Spleen (tissue), 11 donors: ENCODE data around the gene SLC6A13. TPM values are rescaled to one million over a fixed set of nuclear protein-coding genes. Genes with fewer than 3 reads are reported as not detected.
A peak's percentile ranks its signal among the peaks of the same experiment; 100 is the strongest.
"Not testable (repeated sequence)": the region's sequence is repeated elsewhere in the genome, so short reads cannot be mapped to it uniquely, and the experiment has no call there.

Source experiments
- DNase-seq: peaks from one replicate; pipeline ENCODE4 v3.0.0-alpha.2; 2020
- H3K27ac ChIP-seq, 8 donors: fragments of 200-600 bp; sonication (generic) in 7 of 8; 1 replicate in 4 of 8; 2 replicates in 4 of 8; pipeline versions ENCODE4 v1.5.0 to v1.8.0; 2016 to 2021; ENCODE audit warnings: inconsistent platforms in 4 of 8, mild to moderate bottlenecking in 4 of 8, moderate library complexity in 1 of 8
- H3K27me3 ChIP-seq, 7 donors: fragments of 200-600 bp; sonication (generic) in 6 of 7; replicated peaks in 1 of 7; 1 replicate in 4 of 7; 2 replicates in 3 of 7; pipeline versions ENCODE4 v1.5.0 to v1.8.0; 2016 to 2021; ENCODE audit warnings: inconsistent platforms in 3 of 7, mild to moderate bottlenecking in 1 of 7
- H3K36me3 ChIP-seq, 6 donors: fragments of 200-600 bp; sonication (generic) in 5 of 6; 1 replicate in 4 of 6; 2 replicates in 2 of 6; pipeline versions ENCODE4 v1.5.0 to v1.8.0; 2016 to 2021; ENCODE audit warnings: inconsistent platforms in 2 of 6
- H3K4me1 ChIP-seq, 6 donors: fragments of 200-600 bp; sonication (generic) in 5 of 6; 1 replicate in 3 of 6; 2 replicates in 3 of 6; pipeline versions ENCODE4 v1.5.0 to v1.8.0; 2016 to 2021; ENCODE audit warnings: inconsistent platforms in 3 of 6
- H3K4me3 ChIP-seq, 8 donors: fragments of 200-600 bp; sonication (generic) in 7 of 8; 1 replicate in 4 of 8; 2 replicates in 4 of 8; pipeline versions ENCODE4 v1.5.0 to v1.8.0; 2016 to 2021; ENCODE audit warnings: inconsistent platforms in 4 of 8, mild to moderate bottlenecking in 4 of 8, moderate library complexity in 2 of 8
- H3K9me3 ChIP-seq, 8 donors: fragments of 200-600 bp; sonication (generic) in 7 of 8; 1 replicate in 4 of 8; 2 replicates in 4 of 8; pipeline versions ENCODE4 v1.5.0 to v1.8.0; 2016 to 2021; ENCODE audit warnings: inconsistent platforms in 4 of 8
- CTCF ChIP-seq, 11 experiments: fragments of 200-600 bp in 7 of 11; fragments of 450-650 bp in 4 of 11; sonication (generic) in 4 of 11; IDR thresholded peaks in 8 of 11; conservative IDR thresholded peaks in 3 of 11; 1 replicate in 7 of 11; 2 replicates in 4 of 11; pipeline versions ENCODE4 v1.4.0 to v1.8.0; 2016 to 2021; ENCODE audit warnings: antibody characterized with exemption in 11 of 11, inconsistent platforms in 4 of 11, mild to moderate bottlenecking in 1 of 11
- POLR2A ChIP-seq, 3 donors: fragments of 450-650 bp; IDR thresholded peaks; one replicate each; pipeline ENCODE4 v1.5.1; 2017; ENCODE audit warnings: antibody characterized with exemption in 3 of 3, mild to moderate bottlenecking in 1 of 3
- POLR2AphosphoS5 ChIP-seq, 3 donors: sonication (generic); formaldehyde crosslinking; IDR thresholded peaks; one replicate each; pipeline ENCODE4 v1.5.1; 2017; ENCODE audit warnings: antibody characterized with exemption in 3 of 3
- WGBS, 5 donors: extraction: QIAGEN DNeasy Blood & Tissue Kit in 3 of 5; methylation state at CpG; one replicate each; pipeline versions ENCODE4 v1.1.5 to v1.1.7; 2013 to 2018; 5-methylcytosine and 5-hydroxymethylcytosine counted together
- intact Hi-C: fragments of 100-400 bp; cut with DNase I; formaldehyde crosslinking; loops from one replicate; pipeline ENCODE4 v1.15.0; 2023; ENCODE audit warnings: low total_unique reads
- polyA plus RNA-seq, 3 donors: library from polyadenylated mRNA; stranded (reverse); fragments of 200-250 nt; gene quantifications; one replicate each; pipeline ENCODE4 v1.2.1, GENCODE V29; 2013
- total RNA-seq, 7 donors: library from RNA; depleted of rRNA in 3 of 7; stranded (reverse); fragments of >200 nt in 3 of 7; fragmentation: NEBNext Ultra II Directional in 4 of 7; extraction: Animal tissue kit (Norgen Biotek cat#: 25700) in 4 of 7; gene quantifications; one replicate each; pipeline versions ENCODE4 v1.1.0 to v1.2.1, GENCODE V29; 2016 to 2021
- donor health status: healthy with polysubstance abuse.
- donor health status: DM: no; HTN: no; CAD: no; lungs with moderate emphysema.
- donor health status: DM: no; HTN: no; CAD: no.
- donor health status: Bipolar disorder and iron deficiency.
- donor health status: healthy.
- donor health status: DM: no; HTN: no; CAD: no.
- donor health status: DM: yes; HTN: yes; CAD: no.

Gene SLC6A13
- total and polyA plus RNA-seq, 10 donors: 0.22 to 1.7 (median 0.30) TPM; not detected in 5

GRCh38 chr12:220491-220890, 42.1 kb downstream of the SLC6A13 start:
- TF ChIP-seq CTCF (IDR thresholded peaks at IDR 0.05 in 8 of 11, conservative IDR thresholded peaks at IDR 0.05 in 3 of 11) (no peak), POLR2A (IDR thresholded peaks at IDR 0.05) (no peak), POLR2AphosphoS5 (IDR thresholded peaks at IDR 0.05) (no peak)
- no peak overlapping the region for H3K4me3 ChIP-seq
- H3K9me3 ChIP-seq: no peaks in the 10 kb centered on the region
- intact Hi-C loops: no loop called here
- no peak overlapping the region for H3K27ac ChIP-seq
- DNase-seq: no peak
- 80 to 94% (median 80%) methylated on average over 4 to 6 of the region's 6 CpGs for WGBS, 5 donors
- no peaks in the 10 kb centered on the region for H3K36me3 ChIP-seq
- H3K4me1 ChIP-seq: peaks cover 0 to 7% (median 0%) of the 10 kb centered on the region in 6 donors
- H3K27me3 ChIP-seq: peaks cover 0 to 39% (median 0%) of the 10 kb centered on the region in 7 donors

GRCh38 chr12:219891-220352, 42.7 kb downstream of the SLC6A13 start:
- TF ChIP-seq CTCF (IDR thresholded peaks at IDR 0.05 in 8 of 11, conservative IDR thresholded peaks at IDR 0.05 in 3 of 11) (peak; percentile 17 to 81 (median 58)), POLR2AphosphoS5 (IDR thresholded peaks at IDR 0.05) (peak in 1 of 3 donors; percentile 61), POLR2A (IDR thresholded peaks at IDR 0.05) (no peak)
- intact Hi-C loops: no loop called here
- peak; percentile 88 for DNase-seq
- H3K27ac ChIP-seq: no peak overlapping the region
- no peaks in the 10 kb centered on the region for H3K9me3 ChIP-seq
- H3K4me1 ChIP-seq: peaks cover 0 to 10% (median 0%) of the 10 kb centered on the region in 6 donors
- H3K27me3 ChIP-seq: peaks cover 0 to 44% (median 0%) of the 10 kb centered on the region in 7 donors
- H3K36me3 ChIP-seq: no peaks in the 10 kb centered on the region
- 13 to 29% (median 15%) methylated on average over 12 to 17 of the region's 17 CpGs for WGBS, 5 donors
- no peak overlapping the region for H3K4me3 ChIP-seq

DNA sequence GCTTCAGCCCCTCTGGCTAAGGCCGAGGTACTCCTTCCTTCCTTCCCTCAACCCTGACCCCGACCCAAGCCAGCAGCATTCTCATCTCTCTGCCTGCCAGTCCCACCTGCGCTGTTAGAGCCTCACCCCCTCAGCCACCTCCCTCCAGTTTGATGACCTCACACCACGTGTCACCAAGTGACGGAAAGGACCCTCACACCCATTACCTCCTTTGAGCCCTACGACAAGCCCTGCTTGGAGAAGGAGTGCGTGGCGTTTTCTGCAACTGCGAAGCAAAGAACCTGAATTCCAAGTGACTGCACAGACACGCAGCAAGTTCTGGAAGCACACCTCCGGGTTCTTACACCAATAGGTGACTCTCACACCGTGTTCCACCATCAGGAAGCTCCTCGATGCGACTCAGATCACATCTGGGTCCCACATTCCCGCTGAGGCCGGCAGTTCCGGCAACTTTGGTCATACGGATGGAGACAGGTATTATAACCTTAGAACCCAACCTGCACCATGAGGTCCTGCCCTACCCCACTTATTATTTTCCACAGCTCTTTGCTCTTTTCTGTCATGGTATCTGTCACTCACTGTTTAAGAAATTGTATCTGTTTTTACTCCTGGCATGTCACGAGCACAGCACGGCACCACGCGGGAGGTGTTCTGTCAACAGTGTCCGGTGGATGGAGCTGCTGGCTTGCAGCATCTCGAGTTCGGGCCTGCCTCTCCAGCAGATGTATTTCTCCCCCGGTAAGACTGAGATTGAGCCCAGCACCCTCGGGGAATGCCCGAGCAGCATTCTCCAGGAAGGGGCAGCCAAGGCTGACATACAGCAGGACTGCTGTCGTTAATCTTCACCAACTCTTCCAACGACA, 43.7 kb downstream of the SLC6A13 start:
- Histone ChIP-seq H3K36me3 (no peaks in the 10 kb centered on the region), H3K9me3 (no peaks in the 10 kb centered on the region), H3K4me1 (peaks cover 0 to 20% (median 0%) of the 10 kb centered on the region in 6 donors), H3K27me3 (peaks cover 0 to 54% (median 0%) of the 10 kb centered on the region in 7 donors), H3K27ac (no peak overlapping the region), H3K4me3 (no peak overlapping the region)
- peak; percentile 53 for DNase-seq
- TF ChIP-seq POLR2A (IDR thresholded peaks at IDR 0.05): no peak
- TF ChIP-seq CTCF (IDR thresholded peaks at IDR 0.05 in 8 of 11, conservative IDR thresholded peaks at IDR 0.05 in 3 of 11): no peak
- no peak for TF ChIP-seq POLR2AphosphoS5 (IDR thresholded peaks at IDR 0.05)
- intact Hi-C loops: no loop called here
- WGBS, 5 donors: 79 to 86% (median 85%) methylated on average over 30 of the region's 30 CpGs

DNA sequence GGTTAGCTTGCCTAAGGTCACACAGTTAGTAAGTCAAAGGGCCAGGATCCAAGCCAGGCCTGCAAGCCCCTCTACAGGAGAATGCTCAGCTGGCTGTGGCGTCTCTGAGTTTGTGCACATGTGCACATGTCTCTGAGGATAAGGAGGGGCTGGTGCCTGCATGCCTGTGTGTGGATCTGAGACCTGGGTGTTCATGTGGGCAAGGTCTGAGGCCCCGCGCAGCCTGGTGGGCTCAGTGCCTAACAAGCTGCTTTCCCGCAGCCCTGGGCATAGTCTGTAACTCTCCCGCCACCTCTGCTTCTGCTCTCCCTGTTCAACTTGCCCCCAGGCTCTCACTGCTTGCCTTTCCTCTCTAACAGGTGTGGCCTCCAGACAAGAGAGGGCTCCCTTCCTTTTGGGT, 44.4 kb downstream of the SLC6A13 start:
- intact Hi-C loops: no loop called here
- no peaks in the 10 kb centered on the region for H3K36me3 ChIP-seq
- H3K27me3 ChIP-seq: peaks cover 0 to 61% (median 6%) of the 10 kb centered on the region in 7 donors
- peaks cover 0 to 27% (median 2%) of the 10 kb centered on the region in 6 donors for H3K4me1 ChIP-seq
- DNase-seq: peak; percentile 47
- H3K27ac ChIP-seq: no peak overlapping the region
- TF ChIP-seq POLR2A (IDR thresholded peaks at IDR 0.05) (no peak), POLR2AphosphoS5 (IDR thresholded peaks at IDR 0.05) (no peak), CTCF (IDR thresholded peaks at IDR 0.05 in 8 of 11, conservative IDR thresholded peaks at IDR 0.05 in 3 of 11) (no peak)
- H3K4me3 ChIP-seq: no peak overlapping the region
- no peaks in the 10 kb centered on the region for H3K9me3 ChIP-seq
- 82 to 98% (median 88%) methylated on average over 5 of the region's 5 CpGs for WGBS, 5 donors

DNA sequence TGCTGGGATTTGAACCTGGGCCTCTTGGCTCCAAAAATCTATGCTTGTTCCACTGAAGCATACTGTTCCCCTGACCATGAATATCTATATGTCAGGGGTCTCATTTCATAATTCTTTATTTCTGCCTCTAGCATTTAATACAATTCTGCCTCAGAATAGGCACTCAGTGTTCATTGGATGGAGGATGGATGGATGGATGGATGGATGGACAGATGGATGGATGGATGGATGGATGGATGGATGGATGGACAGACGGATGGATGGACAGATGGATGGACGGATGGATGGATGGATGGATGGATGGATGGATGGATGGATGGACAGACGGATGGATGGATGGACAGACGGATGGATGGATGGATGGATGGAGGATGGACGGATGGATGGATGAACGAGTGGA, 45.6 kb downstream of the SLC6A13 start:
- H3K27ac ChIP-seq, H3K4me3 ChIP-seq, H3K36me3 ChIP-seq, H3K9me3 ChIP-seq, intact Hi-C loops, DNase-seq: not testable (repeated sequence)
- peaks cover 0 to 73% (median 16%) of the 10 kb centered on the region in 7 donors for H3K27me3 ChIP-seq
- WGBS, 5 donors: 58 to 78% (median 70%) methylated on average over 6 of the region's 6 CpGs
- H3K4me1 ChIP-seq: peaks cover 0 to 39% (median 8%) of the 10 kb centered on the region in 6 donors
